ENCODE measurements around the gene TMEM47. TPM values are rescaled to one million over a fixed set of nuclear protein-coding genes. Genes with fewer than 3 reads are reported as not detected.

TMEM47 gene
- total and polyA plus RNA-seq, 8 donors = 2.2 to 4.0 (median 3.4) TPM

DNA sequence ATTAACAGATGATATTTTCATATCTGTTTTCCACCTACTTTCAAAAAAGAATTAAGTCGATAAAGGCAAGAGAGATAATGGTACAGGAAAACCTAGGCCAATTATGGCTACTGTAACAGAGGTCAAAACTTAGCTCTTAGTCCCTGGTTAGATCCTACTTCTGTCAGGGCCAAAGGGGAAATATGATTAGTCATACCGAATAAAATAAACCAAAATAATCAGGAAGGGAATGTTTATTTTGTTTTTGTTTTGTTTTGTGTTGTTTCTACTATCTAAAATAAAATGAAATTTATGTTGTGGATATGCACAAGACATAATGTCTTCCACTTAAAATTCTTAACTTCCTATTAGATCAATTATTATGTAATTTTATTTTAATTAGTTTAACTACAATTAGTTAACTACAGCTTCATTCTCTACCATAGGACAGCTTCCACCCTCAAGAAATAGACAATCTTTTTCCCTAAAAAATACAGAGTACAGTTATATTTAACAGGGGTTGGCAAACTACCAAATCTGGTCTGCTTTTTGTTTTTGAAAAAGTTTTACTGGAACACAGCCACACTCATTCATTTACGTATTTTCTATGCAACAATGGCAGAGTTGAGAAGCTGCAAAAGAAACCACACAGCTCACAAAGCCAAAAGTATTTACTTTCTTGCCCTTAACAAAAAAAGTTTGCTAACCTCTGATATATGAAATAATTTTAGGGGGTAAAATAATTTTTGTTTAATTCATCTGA, 25.4 kb downstream of the TMEM47 start:
- H3K4me3 ChIP-seq = no peak overlapping the region
- H3K9me3 ChIP-seq = no peaks in the 10 kb centered on the region
- H3K27ac ChIP-seq = no peak overlapping the region
- DNase-seq (no peak), ATAC-seq (no peak), FAIRE-seq (no peak)
- WGBS, 2 donors = 58 to 63% methylated on average over 3 of the region's 3 CpGs
- H3K27me3 ChIP-seq = no peaks in the 10 kb centered on the region
- H3K4me1 ChIP-seq = no peaks in the 10 kb centered on the region
- TF ChIP-seq, protein P1, sequence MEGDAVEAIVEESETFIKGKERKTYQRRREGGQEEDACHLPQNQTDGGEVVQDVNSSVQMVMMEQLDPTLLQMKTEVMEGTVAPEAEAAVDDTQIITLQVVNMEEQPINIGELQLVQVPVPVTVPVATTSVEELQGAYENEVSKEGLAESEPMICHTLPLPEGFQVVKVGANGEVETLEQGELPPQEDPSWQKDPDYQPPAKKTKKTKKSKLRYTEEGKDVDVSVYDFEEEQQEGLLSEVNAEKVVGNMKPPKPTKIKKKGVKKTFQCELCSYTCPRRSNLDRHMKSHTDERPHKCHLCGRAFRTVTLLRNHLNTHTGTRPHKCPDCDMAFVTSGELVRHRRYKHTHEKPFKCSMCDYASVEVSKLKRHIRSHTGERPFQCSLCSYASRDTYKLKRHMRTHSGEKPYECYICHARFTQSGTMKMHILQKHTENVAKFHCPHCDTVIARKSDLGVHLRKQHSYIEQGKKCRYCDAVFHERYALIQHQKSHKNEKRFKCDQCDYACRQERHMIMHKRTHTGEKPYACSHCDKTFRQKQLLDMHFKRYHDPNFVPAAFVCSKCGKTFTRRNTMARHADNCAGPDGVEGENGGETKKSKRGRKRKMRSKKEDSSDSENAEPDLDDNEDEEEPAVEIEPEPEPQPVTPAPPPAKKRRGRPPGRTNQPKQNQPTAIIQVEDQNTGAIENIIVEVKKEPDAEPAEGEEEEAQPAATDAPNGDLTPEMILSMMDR (IDR thresholded peaks at IDR 0.05) = no peak
- intact Hi-C loops (cut with DNase I) = no loop called here
- no peaks in the 10 kb centered on the region for H3K36me3 ChIP-seq

DNA sequence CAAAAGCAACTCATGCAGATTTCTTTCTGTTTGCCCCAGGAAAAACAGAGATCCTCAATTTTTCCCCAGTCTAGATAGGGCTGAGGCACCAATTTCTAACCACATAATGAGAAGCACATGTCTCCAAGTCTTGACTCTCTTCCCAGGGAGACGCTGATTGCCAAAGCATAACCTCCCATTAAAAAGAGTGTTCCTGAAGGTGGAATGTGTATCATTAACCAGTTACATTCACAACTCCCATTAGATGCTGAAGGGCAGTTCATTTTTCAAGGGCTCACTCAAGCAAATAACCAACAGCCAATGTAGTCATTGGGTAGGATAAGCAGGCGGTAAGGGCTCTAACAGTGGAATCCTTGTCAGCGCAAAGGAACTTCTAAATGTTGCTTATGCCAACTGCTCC, 27.5 kb downstream of the TMEM47 start:
- Histone ChIP-seq H3K4me1 (no peaks in the 10 kb centered on the region), H3K4me3 (no peak overlapping the region), H3K9me3 (no peaks in the 10 kb centered on the region), H3K36me3 (no peaks in the 10 kb centered on the region), H3K27me3 (no peaks in the 10 kb centered on the region), H3K27ac (no peak overlapping the region)
- DNase-seq = no peak
- TF ChIP-seq, protein P1 (IDR thresholded peaks at IDR 0.05) = no peak
- FAIRE-seq = no peak
- WGBS, 2 donors = 68 to 92% methylated on average over 3 of the region's 3 CpGs
- intact Hi-C loops (cut with DNase I) = no loop called here
- ATAC-seq = no peak

DNA sequence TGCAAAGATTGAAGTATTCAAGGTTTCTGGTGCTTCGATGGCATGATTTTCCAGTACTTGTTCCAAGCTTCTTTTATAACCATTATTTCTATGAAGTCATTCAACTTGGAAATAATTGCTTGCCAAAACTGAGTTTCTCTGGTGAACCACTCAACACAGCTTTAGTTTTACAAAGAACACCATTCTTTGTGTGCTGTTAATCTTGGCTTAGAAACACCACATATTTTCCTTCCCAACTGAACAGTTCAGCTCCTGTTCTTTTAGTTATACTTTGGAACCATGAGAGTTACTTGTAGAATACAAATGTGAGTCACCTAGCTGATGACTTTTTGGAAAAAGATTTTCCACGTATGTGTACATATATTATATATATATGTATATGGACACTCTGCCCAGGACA, 32.7 kb downstream of the TMEM47 start:
- no peak for ATAC-seq
- DNase-seq = no peak
- TF ChIP-seq, protein P1 (IDR thresholded peaks at IDR 0.05) = no peak
- no peak for FAIRE-seq
- WGBS, 2 donors = 52 to 54% methylated on average over 2 of the region's 2 CpGs
- Histone ChIP-seq H3K36me3 (no peaks in the 10 kb centered on the region), H3K4me3 (no peak overlapping the region), H3K9me3 (no peaks in the 10 kb centered on the region), H3K27me3 (no peaks in the 10 kb centered on the region), H3K4me1 (no peaks in the 10 kb centered on the region), H3K27ac (no peak overlapping the region)
- intact Hi-C loops (cut with DNase I) = no loop called here

DNA sequence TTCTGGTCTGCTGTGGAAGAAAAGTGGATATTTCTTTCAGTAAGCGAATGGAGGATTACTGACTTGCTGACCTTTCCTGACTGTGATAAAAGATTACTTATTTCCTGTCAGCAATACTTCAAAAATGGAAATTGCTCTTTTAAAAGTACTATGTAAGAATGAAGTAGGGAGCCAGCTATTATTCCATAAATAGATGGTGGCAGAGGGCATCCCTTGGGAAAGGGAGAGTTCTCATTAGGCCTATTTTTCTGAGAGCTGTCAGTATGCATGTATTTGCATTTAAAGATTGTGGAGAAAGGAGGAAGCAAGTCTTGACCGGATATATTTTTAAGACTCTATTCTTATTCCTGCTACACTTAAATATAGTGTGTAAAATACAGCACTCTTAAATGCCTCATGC, 37.2 kb downstream of the TMEM47 start:
- H3K9me3 ChIP-seq = no peaks in the 10 kb centered on the region
- no peaks in the 10 kb centered on the region for H3K36me3 ChIP-seq
- ATAC-seq (no peak), DNase-seq (no peak), FAIRE-seq (no peak)
- peaks cover 0 to 3% (median 0%) of the 10 kb centered on the region in 4 donors for H3K27me3 ChIP-seq
- WGBS, 2 donors = 68 to 85% methylated on average over 2 of the region's 2 CpGs
- TF ChIP-seq, protein P1 (IDR thresholded peaks at IDR 0.05) = no peak
- H3K4me1 ChIP-seq = no peaks in the 10 kb centered on the region
- no peak overlapping the region for H3K27ac ChIP-seq
- intact Hi-C loops (cut with DNase I) = no loop called here
- no peak overlapping the region for H3K4me3 ChIP-seq

DNA sequence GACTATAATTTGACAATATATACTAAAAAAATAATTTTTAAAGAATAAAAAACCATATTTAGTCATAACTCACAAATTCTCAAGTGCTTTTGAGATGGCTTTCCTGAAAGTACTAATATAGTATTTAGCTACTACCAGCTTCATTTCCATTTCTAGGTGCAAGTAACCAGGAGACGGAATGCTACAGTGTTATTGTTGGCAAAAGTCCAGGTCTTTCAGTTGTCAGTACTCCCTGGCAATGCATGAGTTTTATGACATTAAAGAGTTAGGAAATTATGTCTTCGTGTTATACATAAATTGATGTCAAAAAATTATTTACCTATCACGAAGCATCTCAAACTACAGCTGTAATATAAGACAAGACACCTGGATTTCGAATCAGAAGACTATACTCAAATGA, 45.0 kb downstream of the TMEM47 start:
- Histone ChIP-seq H3K9me3 (no peaks in the 10 kb centered on the region), H3K36me3 (no peaks in the 10 kb centered on the region), H3K27ac (no peak overlapping the region), H3K4me3 (no peak overlapping the region), H3K4me1 (no peaks in the 10 kb centered on the region), H3K27me3 (no peaks in the 10 kb centered on the region)
- no peak for FAIRE-seq
- whole genome bisulfite sequencing, 2 donors = 30 to 35% methylated on average over 4 of the region's 4 CpGs
- DNase-seq = no peak
- intact Hi-C loops (cut with DNase I) = no loop called here
- ATAC-seq = no peak
- TF ChIP-seq, protein P1 (IDR thresholded peaks at IDR 0.05) = no peak

All from pancreas (tissue), 10 donors.